Calu3 (cell line): ENCODE measurements around the gene DISP1. TPM values are rescaled to one million over a fixed set of nuclear protein-coding genes. Genes with fewer than 3 reads are reported as not detected.

Experiments used
- BruUV-seq: library from RNA; stranded (reverse); fragments of 400-500 nt; replicated peaks from 2 replicates; lab custom pipeline; 2021; lab: Mats Ljungman, UMichigan
- CTCF ChIA-PET: fragments of 300-600 bp; sonication (Branson Sonifier 250); formaldehyde crosslinking; loops from one replicate; lab custom pipeline; 2022; ENCODE audit warnings: antibody characterized with exemption; lab: Charles Lee
- DNase-seq: peaks from one replicate; pipeline ENCODE4 v3.0.0; 2022
- H3K27ac Mint-ChIP-seq: one replicate; pipeline ENCODE4 v1.8.0; 2022; ENCODE audit warnings: mixed read lengths; ENCODE audit not compliant: unreplicated experiment
- H3K27me3 Mint-ChIP-seq: one replicate; pipeline ENCODE4 v1.8.0; 2022; ENCODE audit warnings: mixed read lengths; ENCODE audit not compliant: unreplicated experiment
- H3K36me3 Mint-ChIP-seq: one replicate; pipeline ENCODE4 v1.8.0; 2022; ENCODE audit warnings: mild to moderate bottlenecking, moderate library complexity, mixed read lengths; ENCODE audit not compliant: insufficient read depth, unreplicated experiment
- H3K4me1 Mint-ChIP-seq: one replicate; pipeline ENCODE4 v1.8.0; 2022; ENCODE audit warnings: mild to moderate bottlenecking, low read depth, mixed read lengths; ENCODE audit not compliant: unreplicated experiment
- H3K4me3 Mint-ChIP-seq: one replicate; pipeline ENCODE4 v1.8.0; 2022; ENCODE audit warnings: mild to moderate bottlenecking, low read depth, moderate library complexity, mixed read lengths; ENCODE audit not compliant: unreplicated experiment
- H3K9me3 Mint-ChIP-seq: one replicate; pipeline ENCODE4 v1.8.0; 2022; ENCODE audit warnings: low read depth, mixed read lengths; ENCODE audit not compliant: unreplicated experiment
- CTCF ChIP-seq: fragments of 200-600 bp; IDR thresholded peaks from one replicate; pipeline ENCODE4 v1.8.0; 2022; ENCODE audit warnings: antibody characterized with exemption; ENCODE audit not compliant: unreplicated experiment
- intact Hi-C: fragments of 100-400 bp; cut with micrococcal nuclease; formaldehyde crosslinking; loops from one replicate; pipeline ENCODE4 v1.10.0; 2022; ENCODE audit not compliant: unreplicated experiment
- total RNA-seq: library from RNA; stranded (reverse); gene quantifications from 2 replicates; pipeline ENCODE4 v1.2.3, GENCODE V29; 2022

The DISP1 gene
- total RNA-seq, 1 experiment from 2014 or later = 2.9 TPM

DNA sequence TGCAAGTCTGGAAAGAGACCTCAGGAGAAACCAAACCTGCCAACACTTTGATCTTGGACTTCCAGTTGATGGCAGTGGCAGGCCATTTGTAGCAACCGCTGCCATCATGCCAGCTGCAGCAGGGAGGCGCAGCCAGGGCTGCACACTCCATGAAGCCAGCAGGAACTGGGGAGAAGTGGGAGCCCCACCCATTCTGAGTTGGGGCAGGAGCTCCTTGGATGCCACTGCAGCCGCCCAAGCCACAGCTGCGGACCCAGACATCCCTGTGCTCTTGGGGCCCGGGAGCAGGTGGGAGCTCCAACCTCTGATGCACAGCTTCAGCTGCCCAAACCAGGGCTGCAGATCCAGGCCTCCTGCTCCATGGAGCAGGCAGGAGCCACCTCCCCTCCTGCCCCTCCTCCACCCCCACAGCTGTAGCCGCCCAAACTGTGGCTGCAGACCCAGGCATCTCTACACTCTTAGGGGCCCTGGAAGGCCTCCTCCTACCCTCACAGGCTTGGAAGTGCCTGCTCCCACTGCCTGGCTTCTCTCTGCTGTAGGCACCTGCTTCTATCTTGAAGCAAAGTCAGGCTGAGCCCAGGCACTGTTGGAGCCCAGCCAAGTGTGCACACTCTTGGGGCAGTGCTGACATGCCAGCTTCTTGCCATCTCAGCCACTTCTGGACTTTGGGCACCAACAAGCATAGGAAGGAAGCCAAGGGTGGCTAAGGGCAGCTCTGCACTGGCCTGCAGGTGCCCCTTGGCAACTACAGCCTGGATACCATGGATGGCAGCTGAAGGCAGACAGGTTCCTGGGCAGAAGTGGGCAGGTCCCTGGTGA is 20.0 kb upstream of the DISP1 start:
- DNase-seq = no peak
- Mint-ChIP-seq H3K9me3 (no peaks in the 10 kb centered on the region), H3K27ac (no peak overlapping the region), H3K4me3 (no peak overlapping the region), H3K27me3 (peaks cover 3% of the 10 kb centered on the region), H3K36me3 (no peaks in the 10 kb centered on the region), H3K4me1 (peaks cover 11% of the 10 kb centered on the region)
- no peak for TF ChIP-seq CTCF
- intact Hi-C loops = loop anchor here (5.0 to 10.0 kb wide), 2 partner anchors 450 to 887 kb away; no protein-coding TSS in a partner anchor
- BruUV-seq = no TSS peak
- CTCF ChIA-PET = interaction anchor here (0.6 to 0.7 kb wide), 2 partner anchors 286 to 888 kb away, joined by 3 read pairs; no protein-coding TSS in a partner anchor

GRCh38 chr1:222798116-222798515 is 16.7 kb upstream of the DISP1 start:
- H3K9me3 Mint-ChIP-seq = no peaks in the 10 kb centered on the region
- BruUV-seq = no TSS peak
- H3K4me1 Mint-ChIP-seq = peaks cover 11% of the 10 kb centered on the region
- H3K4me3 Mint-ChIP-seq = no peak overlapping the region
- CTCF ChIA-PET = interaction anchor here (0.6 to 1.3 kb wide), 18 partner anchors 12 to 1705 kb away, joined by 3 to 11 read pairs (median 3); partner anchors contain the start of gene FAM177B
- H3K27ac Mint-ChIP-seq = no peak overlapping the region
- H3K36me3 Mint-ChIP-seq = no peaks in the 10 kb centered on the region
- no peak for TF ChIP-seq CTCF
- intact Hi-C loops = loop anchor here (1.0 to 10.0 kb wide), 3 partner anchors 31 to 447 kb away; no protein-coding TSS in a partner anchor
- peak; percentile 58 for DNase-seq
- H3K27me3 Mint-ChIP-seq = no peaks in the 10 kb centered on the region

- Mint-ChIP-seq H3K27ac (no peak overlapping the region), H3K36me3 (no peaks in the 10 kb centered on the region), H3K4me3 (no peak overlapping the region), H3K9me3 (no peaks in the 10 kb centered on the region), H3K27me3 (no peaks in the 10 kb centered on the region), H3K4me1 (peaks cover 11% of the 10 kb centered on the region)
- CTCF ChIA-PET = interaction anchor here (0.7 kb wide), 1 partner anchor 656 kb away, joined by 3 read pairs; no protein-coding TSS in a partner anchor
- intact Hi-C loops = loop anchor here (1.0 to 10.0 kb wide), 3 partner anchors 30 to 446 kb away; no protein-coding TSS in a partner anchor
- no TSS peak for BruUV-seq
- no peak for DNase-seq
- no peak for TF ChIP-seq CTCF
Observed at GRCh38 chr1:222798975-222799374, 15.9 kb upstream of the DISP1 start.

GRCh38 chr1:222801067-222801466 is 13.8 kb upstream of the DISP1 start:
- no TSS peak for BruUV-seq
- no peak for TF ChIP-seq CTCF
- no peaks in the 10 kb centered on the region for H3K36me3 Mint-ChIP-seq
- no peak overlapping the region for H3K27ac Mint-ChIP-seq
- H3K4me1 Mint-ChIP-seq = peaks cover 18% of the 10 kb centered on the region
- CTCF ChIA-PET = no interaction called here
- no peak overlapping the region for H3K4me3 Mint-ChIP-seq
- no peaks in the 10 kb centered on the region for H3K27me3 Mint-ChIP-seq
- no peaks in the 10 kb centered on the region for H3K9me3 Mint-ChIP-seq
- no peak for DNase-seq
- intact Hi-C loops = no loop called here
